WTC11 (cell line): Measurements from ENCODE around the gene ATP1B3. TPM values are rescaled to one million over a fixed set of nuclear protein-coding genes. Genes with fewer than 3 reads are reported as not detected.

Experiments
- ATAC-seq: fragments of 200-7000 bp; cut with Tn5 transposase; 2 replicates; pipeline ENCODE4 v1.10.0; 2021; ENCODE audit warnings: mild to moderate bottlenecking, moderate library complexity
- CTCF ChIA-PET: fragments of 300-600 bp; sonication (Branson Sonifier 250); formaldehyde crosslinking; loops from one replicate; lab custom pipeline; 2021; ENCODE audit warnings: antibody characterized with exemption; lab: Charles Lee
- POLR2A ChIA-PET: fragments of 350-600 bp; sonication (Branson Sonifier 250); formaldehyde crosslinking; loops from one replicate; lab custom pipeline; 2021; ENCODE audit warnings: antibody characterized with exemption; lab: Charles Lee
- DNase-seq: peaks from one replicate; pipeline ENCODE4 v3.0.0; 2021; ENCODE audit warnings: low spot score
- H3K27ac Mint-ChIP-seq: 2 replicates; pipeline ENCODE4 v1.8.0; 2021; ENCODE audit warnings: mixed read lengths
- H3K27me3 Mint-ChIP-seq: 2 replicates; pipeline ENCODE4 v1.8.0; 2021; ENCODE audit warnings: low read depth, mild to moderate bottlenecking, moderate library complexity, mixed read lengths
- H3K36me3 Mint-ChIP-seq: 2 replicates; pipeline ENCODE4 v1.8.0; 2021; ENCODE audit warnings: mixed read lengths
- H3K4me1 Mint-ChIP-seq: 2 replicates; pipeline ENCODE4 v1.8.0; 2022; ENCODE audit warnings: mixed read lengths
- H3K4me3 Mint-ChIP-seq: 2 replicates; pipeline ENCODE4 v1.8.0; 2021; ENCODE audit warnings: mild to moderate bottlenecking, moderate library complexity, mixed read lengths
- H3K9me3 Mint-ChIP-seq: 2 replicates; pipeline ENCODE4 v1.8.0; 2021; ENCODE audit warnings: mixed read lengths
- E2F4 ChIP-seq: sonication (generic); formaldehyde crosslinking; IDR thresholded peaks from 2 replicates; pipeline ENCODE4 v1.8.1; 2022; ENCODE audit warnings: low read depth, mild to moderate bottlenecking, moderate library complexity, missing genetic modification reagents, borderline replicate concordance
- NFATC4 ChIP-seq: fragments of 250-450 bp; sonication (Bioruptor Pico); IDR thresholded peaks from 2 replicates; pipeline ENCODE4 v1.9.0; 2021; ENCODE audit warnings: mild to moderate bottlenecking
- NFE2L1 ChIP-seq: sonication (generic); formaldehyde crosslinking; IDR thresholded peaks from 2 replicates; pipeline ENCODE4 v1.8.1; 2023; ENCODE audit warnings: missing genetic modification reagents
- NFYB ChIP-seq: sonication (generic); formaldehyde crosslinking; conservative IDR thresholded peaks from 2 replicates; pipeline ENCODE4 v1.8.0; 2022; ENCODE audit warnings: low read depth, missing genetic modification reagents
- NR1H2 ChIP-seq: sonication (generic); formaldehyde crosslinking; IDR thresholded peaks from 2 replicates; pipeline ENCODE4 v1.9.0; 2021; ENCODE audit warnings: mild to moderate bottlenecking, moderate library complexity, missing genetic modification reagents
- SP1 ChIP-seq: sonication (generic); formaldehyde crosslinking; conservative IDR thresholded peaks from 2 replicates; pipeline ENCODE4 v1.8.1; 2022; ENCODE audit warnings: missing genetic modification reagents
- TCF7 ChIP-seq: sonication (generic); formaldehyde crosslinking; IDR thresholded peaks from 2 replicates; pipeline ENCODE4 v1.8.0; 2022; ENCODE audit warnings: mild to moderate bottlenecking, low read depth, missing genetic modification reagents, moderate library complexity
- TEAD4 ChIP-seq: sonication (generic); formaldehyde crosslinking; IDR thresholded peaks from 2 replicates; pipeline ENCODE4 v1.8.0; 2022; ENCODE audit warnings: mild to moderate bottlenecking, missing genetic modification reagents
- ZNF416 ChIP-seq: fragments of 250-450 bp; sonication (Bioruptor Pico); IDR thresholded peaks from 2 replicates; pipeline ENCODE4 v1.9.0; 2021; ENCODE audit warnings: mild to moderate bottlenecking, inconsistent platforms
- total RNA-seq: library from RNA; stranded (reverse); gene quantifications from 3 replicates; pipeline ENCODE4 v1.2.3, GENCODE V29; 2021
- TF ChIP-seq, protein P1 (sequence below): fragments of 250-450 bp; sonication (Bioruptor Pico); IDR thresholded peaks from 2 replicates; pipeline ENCODE4 v1.9.0; 2021; ENCODE audit warnings: mild to moderate bottlenecking, borderline replicate concordance
- TF ChIP-seq, protein P2 (sequence below): fragments of 250-450 bp; sonication (Bioruptor Pico); conservative IDR thresholded peaks from 2 replicates; pipeline ENCODE4 v1.9.0; 2021; ENCODE audit warnings: mild to moderate bottlenecking
- TF ChIP-seq, protein P3 (sequence below): fragments of 250-450 bp; sonication (Bioruptor Pico); IDR thresholded peaks from 2 replicates; pipeline ENCODE4 v1.9.0; 2021; ENCODE audit warnings: mild to moderate bottlenecking
- TF ChIP-seq, protein P4 (sequence below): sonication (generic); formaldehyde crosslinking; IDR thresholded peaks from 2 replicates; pipeline ENCODE4 v1.8.1; 2023; ENCODE audit warnings: mild to moderate bottlenecking, missing genetic modification reagents
- TF ChIP-seq, protein P5 (sequence below): sonication (generic); formaldehyde crosslinking; IDR thresholded peaks from 2 replicates; pipeline ENCODE4 v1.8.1; 2023; ENCODE audit warnings: mild to moderate bottlenecking, missing genetic modification reagents
- TF ChIP-seq, protein P6 (sequence below): fragments of 250-450 bp; sonication (Bioruptor Pico); IDR thresholded peaks from 2 replicates; pipeline ENCODE4 v2.1.2; 2022; ENCODE audit warnings: mild to moderate bottlenecking, moderate library complexity
- TF ChIP-seq, protein P7 (sequence below): sonication (generic); formaldehyde crosslinking; IDR thresholded peaks from 2 replicates; pipeline ENCODE4 v1.8.0; 2023; ENCODE audit warnings: missing genetic modification reagents

The ATP1B3 gene
- total RNA-seq, 1 experiment from 2014 or later = 189 TPM

DNA sequence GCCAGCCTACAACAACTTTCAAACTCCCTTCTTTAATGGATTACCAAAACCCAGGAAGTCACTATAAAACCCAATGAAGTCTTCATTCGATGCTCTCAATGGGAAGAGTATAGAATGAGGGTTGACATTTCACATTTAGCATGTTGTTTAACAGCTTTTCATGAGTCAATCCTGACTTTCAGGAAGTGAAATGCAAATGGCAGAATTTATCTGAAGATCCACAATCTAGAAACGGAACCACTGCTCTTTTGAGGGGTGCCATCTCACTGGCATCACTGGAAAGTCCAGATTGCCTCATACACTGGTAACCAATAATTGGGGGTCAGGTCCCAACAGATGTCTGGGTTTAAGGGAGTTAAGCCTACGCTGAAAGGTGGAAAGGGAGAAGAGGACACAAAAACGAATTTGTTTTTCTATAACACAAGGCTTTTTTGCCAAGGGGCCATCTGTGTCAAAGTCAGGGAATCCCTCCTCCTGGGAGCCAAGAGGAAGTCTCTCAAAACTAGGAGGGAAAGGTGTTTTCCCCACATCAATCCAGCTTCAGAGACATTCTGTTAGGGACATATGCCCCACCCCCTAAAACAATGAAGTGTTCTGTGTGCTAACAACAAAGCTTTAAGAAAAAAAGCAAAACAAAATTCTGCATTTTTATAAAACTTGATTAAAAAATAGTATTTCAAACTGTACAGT is 12.0 kb upstream of the ATP1B3 start (continued):
- TF ChIP-seq, protein P1, sequence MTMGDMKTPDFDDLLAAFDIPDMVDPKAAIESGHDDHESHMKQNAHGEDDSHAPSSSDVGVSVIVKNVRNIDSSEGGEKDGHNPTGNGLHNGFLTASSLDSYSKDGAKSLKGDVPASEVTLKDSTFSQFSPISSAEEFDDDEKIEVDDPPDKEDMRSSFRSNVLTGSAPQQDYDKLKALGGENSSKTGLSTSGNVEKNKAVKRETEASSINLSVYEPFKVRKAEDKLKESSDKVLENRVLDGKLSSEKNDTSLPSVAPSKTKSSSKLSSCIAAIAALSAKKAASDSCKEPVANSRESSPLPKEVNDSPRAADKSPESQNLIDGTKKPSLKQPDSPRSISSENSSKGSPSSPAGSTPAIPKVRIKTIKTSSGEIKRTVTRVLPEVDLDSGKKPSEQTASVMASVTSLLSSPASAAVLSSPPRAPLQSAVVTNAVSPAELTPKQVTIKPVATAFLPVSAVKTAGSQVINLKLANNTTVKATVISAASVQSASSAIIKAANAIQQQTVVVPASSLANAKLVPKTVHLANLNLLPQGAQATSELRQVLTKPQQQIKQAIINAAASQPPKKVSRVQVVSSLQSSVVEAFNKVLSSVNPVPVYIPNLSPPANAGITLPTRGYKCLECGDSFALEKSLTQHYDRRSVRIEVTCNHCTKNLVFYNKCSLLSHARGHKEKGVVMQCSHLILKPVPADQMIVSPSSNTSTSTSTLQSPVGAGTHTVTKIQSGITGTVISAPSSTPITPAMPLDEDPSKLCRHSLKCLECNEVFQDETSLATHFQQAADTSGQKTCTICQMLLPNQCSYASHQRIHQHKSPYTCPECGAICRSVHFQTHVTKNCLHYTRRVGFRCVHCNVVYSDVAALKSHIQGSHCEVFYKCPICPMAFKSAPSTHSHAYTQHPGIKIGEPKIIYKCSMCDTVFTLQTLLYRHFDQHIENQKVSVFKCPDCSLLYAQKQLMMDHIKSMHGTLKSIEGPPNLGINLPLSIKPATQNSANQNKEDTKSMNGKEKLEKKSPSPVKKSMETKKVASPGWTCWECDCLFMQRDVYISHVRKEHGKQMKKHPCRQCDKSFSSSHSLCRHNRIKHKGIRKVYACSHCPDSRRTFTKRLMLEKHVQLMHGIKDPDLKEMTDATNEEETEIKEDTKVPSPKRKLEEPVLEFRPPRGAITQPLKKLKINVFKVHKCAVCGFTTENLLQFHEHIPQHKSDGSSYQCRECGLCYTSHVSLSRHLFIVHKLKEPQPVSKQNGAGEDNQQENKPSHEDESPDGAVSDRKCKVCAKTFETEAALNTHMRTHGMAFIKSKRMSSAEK = no peak

GRCh38 chr3:141865101-141865500 is 11.3 kb upstream of the ATP1B3 start:
- TF ChIP-seq TEAD4 (CRISPR knock-in tag) = no peak
- no peak for TF ChIP-seq ZNF416
- no peak for TF ChIP-seq TCF7 (CRISPR knock-in tag)
- TF ChIP-seq NFYB (CRISPR knock-in tag) = no peak
- TF ChIP-seq, protein P2, sequence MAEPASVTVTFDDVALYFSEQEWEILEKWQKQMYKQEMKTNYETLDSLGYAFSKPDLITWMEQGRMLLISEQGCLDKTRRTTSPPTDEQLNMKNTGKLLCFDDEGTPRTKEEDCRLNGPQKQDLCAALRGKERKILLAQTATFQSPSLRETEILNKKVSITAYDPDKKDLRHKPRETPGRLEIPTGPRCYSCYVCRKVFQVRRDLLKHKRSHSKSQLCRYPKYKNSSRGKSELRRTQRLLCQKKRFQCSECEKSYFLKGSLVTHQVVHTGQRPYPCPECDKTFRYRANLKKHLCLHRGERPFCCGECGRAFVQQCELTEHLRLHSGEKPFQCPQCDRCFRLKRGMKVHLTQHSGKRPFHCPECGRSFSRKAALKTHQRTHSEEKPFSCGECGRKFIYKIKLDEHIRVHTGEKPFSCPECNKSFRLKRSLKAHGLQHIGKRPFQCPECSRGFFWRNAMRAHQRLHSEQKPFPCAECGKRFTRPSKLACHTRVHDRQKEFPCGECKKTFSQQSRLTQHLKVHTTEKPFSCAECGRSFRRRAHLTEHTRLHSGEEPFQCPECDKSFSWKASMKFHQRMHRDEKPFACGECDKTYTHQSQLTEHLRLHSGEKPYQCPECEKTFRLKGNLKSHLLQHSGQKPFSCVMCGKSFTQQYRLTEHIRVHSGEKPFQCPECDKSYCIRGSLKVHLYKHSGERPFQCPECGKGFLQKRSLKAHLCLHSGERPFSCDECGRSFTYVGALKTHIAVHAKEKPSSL (CRISPR knock-in tag) = no peak
- no peak for TF ChIP-seq NFATC4 (CRISPR knock-in tag)
- TF ChIP-seq NR1H2 = no peak
- TF ChIP-seq E2F4 = no peak
- TF ChIP-seq, protein P3, sequence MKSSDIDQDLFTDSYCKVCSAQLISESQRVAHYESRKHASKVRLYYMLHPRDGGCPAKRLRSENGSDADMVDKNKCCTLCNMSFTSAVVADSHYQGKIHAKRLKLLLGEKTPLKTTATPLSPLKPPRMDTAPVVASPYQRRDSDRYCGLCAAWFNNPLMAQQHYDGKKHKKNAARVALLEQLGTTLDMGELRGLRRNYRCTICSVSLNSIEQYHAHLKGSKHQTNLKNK (CRISPR knock-in tag) = no peak
- TF ChIP-seq NFE2L1 (CRISPR knock-in tag) = no peak
- TF ChIP-seq, protein P4, sequence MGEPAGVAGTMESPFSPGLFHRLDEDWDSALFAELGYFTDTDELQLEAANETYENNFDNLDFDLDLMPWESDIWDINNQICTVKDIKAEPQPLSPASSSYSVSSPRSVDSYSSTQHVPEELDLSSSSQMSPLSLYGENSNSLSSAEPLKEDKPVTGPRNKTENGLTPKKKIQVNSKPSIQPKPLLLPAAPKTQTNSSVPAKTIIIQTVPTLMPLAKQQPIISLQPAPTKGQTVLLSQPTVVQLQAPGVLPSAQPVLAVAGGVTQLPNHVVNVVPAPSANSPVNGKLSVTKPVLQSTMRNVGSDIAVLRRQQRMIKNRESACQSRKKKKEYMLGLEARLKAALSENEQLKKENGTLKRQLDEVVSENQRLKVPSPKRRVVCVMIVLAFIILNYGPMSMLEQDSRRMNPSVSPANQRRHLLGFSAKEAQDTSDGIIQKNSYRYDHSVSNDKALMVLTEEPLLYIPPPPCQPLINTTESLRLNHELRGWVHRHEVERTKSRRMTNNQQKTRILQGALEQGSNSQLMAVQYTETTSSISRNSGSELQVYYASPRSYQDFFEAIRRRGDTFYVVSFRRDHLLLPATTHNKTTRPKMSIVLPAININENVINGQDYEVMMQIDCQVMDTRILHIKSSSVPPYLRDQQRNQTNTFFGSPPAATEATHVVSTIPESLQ (CRISPR knock-in tag) = no peak
- TF ChIP-seq, protein P5, sequence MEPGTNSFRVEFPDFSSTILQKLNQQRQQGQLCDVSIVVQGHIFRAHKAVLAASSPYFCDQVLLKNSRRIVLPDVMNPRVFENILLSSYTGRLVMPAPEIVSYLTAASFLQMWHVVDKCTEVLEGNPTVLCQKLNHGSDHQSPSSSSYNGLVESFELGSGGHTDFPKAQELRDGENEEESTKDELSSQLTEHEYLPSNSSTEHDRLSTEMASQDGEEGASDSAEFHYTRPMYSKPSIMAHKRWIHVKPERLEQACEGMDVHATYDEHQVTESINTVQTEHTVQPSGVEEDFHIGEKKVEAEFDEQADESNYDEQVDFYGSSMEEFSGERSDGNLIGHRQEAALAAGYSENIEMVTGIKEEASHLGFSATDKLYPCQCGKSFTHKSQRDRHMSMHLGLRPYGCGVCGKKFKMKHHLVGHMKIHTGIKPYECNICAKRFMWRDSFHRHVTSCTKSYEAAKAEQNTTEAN (CRISPR knock-in tag) = no peak
- TF ChIP-seq, protein P6, sequence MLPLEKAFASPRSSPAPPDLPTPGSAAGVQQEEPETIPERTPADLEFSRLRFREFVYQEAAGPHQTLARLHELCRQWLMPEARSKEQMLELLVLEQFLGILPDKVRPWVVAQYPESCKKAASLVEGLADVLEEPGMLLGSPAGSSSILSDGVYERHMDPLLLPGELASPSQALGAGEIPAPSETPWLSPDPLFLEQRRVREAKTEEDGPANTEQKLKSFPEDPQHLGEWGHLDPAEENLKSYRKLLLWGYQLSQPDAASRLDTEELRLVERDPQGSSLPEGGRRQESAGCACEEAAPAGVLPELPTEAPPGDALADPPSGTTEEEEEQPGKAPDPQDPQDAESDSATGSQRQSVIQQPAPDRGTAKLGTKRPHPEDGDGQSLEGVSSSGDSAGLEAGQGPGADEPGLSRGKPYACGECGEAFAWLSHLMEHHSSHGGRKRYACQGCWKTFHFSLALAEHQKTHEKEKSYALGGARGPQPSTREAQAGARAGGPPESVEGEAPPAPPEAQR = no peak
- TF ChIP-seq, protein P7, sequence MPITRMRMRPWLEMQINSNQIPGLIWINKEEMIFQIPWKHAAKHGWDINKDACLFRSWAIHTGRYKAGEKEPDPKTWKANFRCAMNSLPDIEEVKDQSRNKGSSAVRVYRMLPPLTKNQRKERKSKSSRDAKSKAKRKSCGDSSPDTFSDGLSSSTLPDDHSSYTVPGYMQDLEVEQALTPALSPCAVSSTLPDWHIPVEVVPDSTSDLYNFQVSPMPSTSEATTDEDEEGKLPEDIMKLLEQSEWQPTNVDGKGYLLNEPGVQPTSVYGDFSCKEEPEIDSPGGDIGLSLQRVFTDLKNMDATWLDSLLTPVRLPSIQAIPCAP (CRISPR knock-in tag) = no peak
- TF ChIP-seq SP1 = no peak
- H3K4me3 Mint-ChIP-seq = no peak overlapping the region
- H3K4me1 Mint-ChIP-seq = peaks cover 4% of the 10 kb centered on the region; the same call in 1 of the 2 replicates
- CTCF ChIA-PET = interaction anchor here (1.3 kb wide), 1 partner anchor 10 kb away, joined by 3 read pairs; no protein-coding TSS in a partner anchor
- no peaks in the 10 kb centered on the region for H3K36me3 Mint-ChIP-seq
- H3K27me3 Mint-ChIP-seq = no peaks in the 10 kb centered on the region
- H3K27ac Mint-ChIP-seq = no peak overlapping the region
- no peaks in the 10 kb centered on the region for H3K9me3 Mint-ChIP-seq
- DNase-seq = no peak
- POLR2A ChIA-PET = no interaction called here
- no peak for ATAC-seq
